H9 (cell line): ENCODE measurements around the gene MAPK8. TPM values are rescaled to one million over a fixed set of nuclear protein-coding genes. Genes with fewer than 3 reads are reported as not detected.

Experiments used
- DNase-seq: peaks from one replicate; pipeline ENCODE4 v3.0.0-alpha.2; 2017
- H2AFZ ChIP-seq: one replicate; pipeline ENCODE4 v1.6.1; 2013; ENCODE audit warnings: mild to moderate bottlenecking, low read length, control low read depth, moderate library complexity
- H2AK5ac ChIP-seq: 2 replicates; pipeline ENCODE4 v1.6.1; 2013; ENCODE audit warnings: low read length, control low read depth, mixed read lengths; ENCODE audit not compliant: insufficient read length
- H2BK120ac ChIP-seq: one replicate; pipeline ENCODE4 v1.6.1; 2013; ENCODE audit warnings: low read depth, mild to moderate bottlenecking, low read length, control low read depth, inconsistent platforms; ENCODE audit not compliant: poor library complexity, severe bottlenecking
- H2BK12ac ChIP-seq: 2 replicates; pipeline ENCODE4 v1.6.1; 2013; ENCODE audit warnings: low read length, control low read depth, mixed read lengths, low read depth; ENCODE audit not compliant: insufficient read length
- H2BK15ac ChIP-seq: 2 replicates; pipeline ENCODE4 v1.6.1; 2013; ENCODE audit warnings: low read depth, low read length, control low read depth
- H2BK20ac ChIP-seq: one replicate; pipeline ENCODE4 v1.6.1; 2013; ENCODE audit warnings: low read depth, mild to moderate bottlenecking, low read length, control low read depth, inconsistent platforms; ENCODE audit not compliant: poor library complexity, severe bottlenecking
- H2BK5ac ChIP-seq: 2 replicates; pipeline ENCODE4 v1.6.1; 2013; ENCODE audit warnings: low read length, control low read depth, mixed read lengths; ENCODE audit not compliant: insufficient read length
- H3K14ac ChIP-seq: 2 replicates; pipeline ENCODE4 v1.6.1; 2013; ENCODE audit warnings: low read length, control low read depth; ENCODE audit not compliant: insufficient read depth
- H3K18ac ChIP-seq: 2 replicates; pipeline ENCODE4 v1.6.1; 2013; ENCODE audit warnings: low read depth, mild to moderate bottlenecking, mixed read lengths, low read length, control low read depth; ENCODE audit not compliant: insufficient read length
- H3K23ac ChIP-seq: 2 replicates; pipeline ENCODE4 v1.6.1; 2013; ENCODE audit warnings: low read length, control low read depth, mixed read lengths, low read depth; ENCODE audit not compliant: insufficient read length
- H3K23me2 ChIP-seq: 2 replicates; pipeline ENCODE4 v1.6.1; 2013; ENCODE audit warnings: low read depth, mild to moderate bottlenecking, mixed read lengths, low read length, control low read depth; ENCODE audit not compliant: insufficient read length, poor library complexity, severe bottlenecking
- H3K27ac ChIP-seq: 2 replicates; pipeline ENCODE4 v1.5.1; 2013; ENCODE audit warnings: low read length, control low read depth, mixed read lengths, low read depth; ENCODE audit not compliant: insufficient read length
- H3K27me3 ChIP-seq: 2 replicates; pipeline ENCODE4 v1.6.1; 2013; ENCODE audit warnings: low read length, control low read depth, inconsistent platforms; ENCODE audit not compliant: insufficient read depth
- H3K4ac ChIP-seq: 2 replicates; pipeline ENCODE4 v1.6.1; 2013; ENCODE audit warnings: low read depth, mild to moderate bottlenecking, control low read depth, inconsistent platforms, low read length, moderate library complexity
- H3K4me1 ChIP-seq: 2 replicates; pipeline ENCODE4 v1.6.1; 2013; ENCODE audit warnings: low read length, control low read depth, inconsistent platforms; ENCODE audit not compliant: insufficient read depth
- H3K4me2 ChIP-seq: 2 replicates; pipeline ENCODE4 v1.6.1; 2013; ENCODE audit warnings: low read length, control low read depth, mixed read lengths; ENCODE audit not compliant: insufficient read length, insufficient read depth
- H3K56ac ChIP-seq: 2 replicates; pipeline ENCODE4 v1.6.1; 2013; ENCODE audit warnings: low read depth, mild to moderate bottlenecking, mixed read lengths, low read length, control low read depth; ENCODE audit not compliant: insufficient read length
- H3K79me1 ChIP-seq: 2 replicates; pipeline ENCODE4 v1.6.1; 2013; ENCODE audit warnings: low read depth, mild to moderate bottlenecking, moderate library complexity, low read length, control low read depth, inconsistent platforms; ENCODE audit not compliant: insufficient read depth, poor library complexity, severe bottlenecking
- H3K79me2 ChIP-seq: 2 replicates; pipeline ENCODE4 v1.6.1; 2013; ENCODE audit warnings: low read length, control low read depth, inconsistent platforms; ENCODE audit not compliant: insufficient read depth
- H3K9ac ChIP-seq: 2 replicates; pipeline ENCODE4 v1.6.1; 2013; ENCODE audit warnings: low read length, control low read depth, mixed read lengths; ENCODE audit not compliant: insufficient read length; ENCODE audit errors: extremely low read depth
- H3K9me3 ChIP-seq: one replicate; pipeline ENCODE4 v1.6.1; 2013; ENCODE audit warnings: low read depth, low read length, inconsistent platforms; ENCODE audit not compliant: control insufficient read depth
- H3T11ph ChIP-seq: one replicate; pipeline ENCODE4 v1.6.1; 2013; ENCODE audit warnings: mild to moderate bottlenecking, low read length, control low read depth, inconsistent platforms
- H4K20me1 ChIP-seq: one replicate; pipeline ENCODE4 v1.6.1; 2013; ENCODE audit not compliant: control insufficient read depth, insufficient read length, insufficient read depth
- H4K5ac ChIP-seq: 2 replicates; pipeline ENCODE4 v1.6.1; 2013; ENCODE audit warnings: low read depth, mild to moderate bottlenecking, mixed read lengths, low read length, control low read depth; ENCODE audit not compliant: insufficient read length
- H4K8ac ChIP-seq: replicated peaks from 2 replicates; pipeline ENCODE4 v1.6.1; 2013; ENCODE audit warnings: low read length, control low read depth, mixed read lengths, low read depth; ENCODE audit not compliant: insufficient read length
- H4K91ac ChIP-seq: 2 replicates; pipeline ENCODE4 v1.6.1; 2013; ENCODE audit warnings: low read depth, mild to moderate bottlenecking, moderate library complexity, mixed read lengths, low read length, control low read depth; ENCODE audit not compliant: insufficient read length
- H3K27ac Mint-ChIP-seq, 3 experiments: 2 replicates in 2 of 3; 3 replicates in 1 of 3; pipeline ENCODE4 v1.8.0; 2020 to 2021; ENCODE audit warnings: mixed read lengths in 3 of 3, mild to moderate bottlenecking in 1 of 3, moderate library complexity in 1 of 3
- H3K27me3 Mint-ChIP-seq: 2 replicates; pipeline ENCODE4 v1.8.0; 2021; ENCODE audit warnings: low read depth, mild to moderate bottlenecking, moderate library complexity, mixed read lengths
- H3K36me3 Mint-ChIP-seq, 3 experiments: 2 replicates in 2 of 3; 3 replicates in 1 of 3; pipeline ENCODE4 v1.8.0; 2020 to 2021; ENCODE audit warnings: low read depth in 3 of 3, mixed read lengths in 3 of 3; ENCODE audit not compliant: insufficient read depth in 1 of 3
- H3K4me1 Mint-ChIP-seq, 2 experiments: 2 replicates each; pipeline ENCODE4 v1.8.0; 2020; ENCODE audit warnings: mixed read lengths in 2 of 2
- H3K4me3 Mint-ChIP-seq, 2 experiments: 2 replicates in 1 of 2; 3 replicates in 1 of 2; pipeline ENCODE4 v1.8.0; 2020 to 2021; ENCODE audit warnings: mild to moderate bottlenecking in 2 of 2, mixed read lengths in 2 of 2, moderate library complexity in 1 of 2
- H3K9me3 Mint-ChIP-seq, 2 experiments: 2 replicates in 1 of 2; 3 replicates in 1 of 2; pipeline ENCODE4 v1.8.0; 2020; ENCODE audit warnings: mild to moderate bottlenecking in 2 of 2, mixed read lengths in 2 of 2, moderate library complexity in 1 of 2
- WGBS: extraction: QIAGEN DNeasy Blood & Tissue Kit; methylation state at CpG from one replicate; pipeline ENCODE4 v1.1.7; 2013; ENCODE audit warnings: missing lambda C conversion rate, low lambda C conversion rate, mixed read lengths; ENCODE audit not compliant: insufficient read length; ENCODE audit errors: extremely low coverage; 5-methylcytosine and 5-hydroxymethylcytosine counted together
- total RNA-seq: library from RNA; stranded (reverse); gene quantifications from 2 replicates; pipeline ENCODE4 v1.2.1, GENCODE V29; 2021
- TF ChIP-seq, protein P1 (sequence below): fragments of 200-600 bp; sonication (generic); conservative IDR thresholded peaks from 3 replicates; pipeline ENCODE4 v1.8.0; 2021; ENCODE audit warnings: antibody characterized with exemption, mild to moderate bottlenecking

MAPK8 gene
- total RNA-seq, 1 experiment from 2014 or later = 52.0 TPM

DNA sequence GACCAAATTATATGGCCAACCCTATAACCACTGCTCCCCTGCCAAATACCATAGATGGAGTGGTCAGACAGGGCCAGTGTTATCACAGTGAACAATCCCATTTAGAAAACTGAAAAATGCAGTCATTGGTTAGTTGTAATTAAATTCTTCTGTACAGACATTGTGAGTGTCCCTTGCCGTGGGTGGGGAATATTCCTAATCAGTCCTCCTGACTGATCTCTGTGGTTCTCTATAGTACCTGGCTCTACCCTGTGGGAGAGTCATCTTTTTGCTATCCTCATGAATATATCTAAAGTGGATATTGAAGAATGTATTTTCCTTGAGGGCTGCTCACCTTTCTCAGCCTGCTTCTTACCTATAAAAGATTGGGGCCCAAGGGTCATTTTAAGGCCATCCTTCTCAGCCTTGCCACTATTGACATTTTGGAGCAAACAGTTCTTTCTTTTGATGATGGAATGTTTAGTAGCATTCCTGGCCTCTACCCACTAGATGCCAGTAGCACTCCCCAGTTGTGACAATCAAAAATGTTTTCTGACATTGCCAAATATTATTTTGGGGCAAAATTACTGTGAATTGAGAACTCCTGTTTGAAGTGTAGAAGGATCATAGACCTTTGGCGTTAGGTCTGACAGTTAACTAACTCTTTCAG, 110.2 kb downstream of the MAPK8 start:
- H2AK5ac ChIP-seq = no peak overlapping the region
- peaks cover 15 to 19% (median 17%) of the 10 kb centered on the region in 3 experiments for H3K36me3 Mint-ChIP-seq
- H3K56ac ChIP-seq = no peak overlapping the region
- no peak overlapping the region for H4K8ac ChIP-seq
- no peak overlapping the region for H3K4me3 Mint-ChIP-seq
- TF ChIP-seq, protein P1, sequence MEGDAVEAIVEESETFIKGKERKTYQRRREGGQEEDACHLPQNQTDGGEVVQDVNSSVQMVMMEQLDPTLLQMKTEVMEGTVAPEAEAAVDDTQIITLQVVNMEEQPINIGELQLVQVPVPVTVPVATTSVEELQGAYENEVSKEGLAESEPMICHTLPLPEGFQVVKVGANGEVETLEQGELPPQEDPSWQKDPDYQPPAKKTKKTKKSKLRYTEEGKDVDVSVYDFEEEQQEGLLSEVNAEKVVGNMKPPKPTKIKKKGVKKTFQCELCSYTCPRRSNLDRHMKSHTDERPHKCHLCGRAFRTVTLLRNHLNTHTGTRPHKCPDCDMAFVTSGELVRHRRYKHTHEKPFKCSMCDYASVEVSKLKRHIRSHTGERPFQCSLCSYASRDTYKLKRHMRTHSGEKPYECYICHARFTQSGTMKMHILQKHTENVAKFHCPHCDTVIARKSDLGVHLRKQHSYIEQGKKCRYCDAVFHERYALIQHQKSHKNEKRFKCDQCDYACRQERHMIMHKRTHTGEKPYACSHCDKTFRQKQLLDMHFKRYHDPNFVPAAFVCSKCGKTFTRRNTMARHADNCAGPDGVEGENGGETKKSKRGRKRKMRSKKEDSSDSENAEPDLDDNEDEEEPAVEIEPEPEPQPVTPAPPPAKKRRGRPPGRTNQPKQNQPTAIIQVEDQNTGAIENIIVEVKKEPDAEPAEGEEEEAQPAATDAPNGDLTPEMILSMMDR = no peak
- H2BK20ac ChIP-seq = no peak overlapping the region
- WGBS = no CpG with 5 or more reads among the region's 2 CpGs
- no peaks in the 10 kb centered on the region for H3K23me2 ChIP-seq
- H3K23ac ChIP-seq = no peak overlapping the region
- H3K79me2 ChIP-seq = no peaks in the 10 kb centered on the region
- peaks cover 7 to 20% of the 10 kb centered on the region in 2 experiments for H3K4me1 Mint-ChIP-seq
- no peaks in the 10 kb centered on the region for H3K27me3 Mint-ChIP-seq
- no peak overlapping the region; a peak in 1 of 7 replicates for H3K27ac Mint-ChIP-seq
- H3K4me1 ChIP-seq = no peaks in the 10 kb centered on the region
- no peak overlapping the region for H3T11ph ChIP-seq
- peaks cover 11 to 12% of the 10 kb centered on the region in 2 experiments for H3K9me3 Mint-ChIP-seq
- no peak overlapping the region for H2BK5ac ChIP-seq
- H3K4ac ChIP-seq = no peak overlapping the region
- no peak overlapping the region for H2BK12ac ChIP-seq
- H4K5ac ChIP-seq = no peak overlapping the region
- H3K9me3 ChIP-seq = no peaks in the 10 kb centered on the region
- no peaks in the 10 kb centered on the region for H3K79me1 ChIP-seq
- no peak overlapping the region for H3K14ac ChIP-seq
- no peaks in the 10 kb centered on the region for H4K20me1 ChIP-seq
- no peak overlapping the region for H2BK15ac ChIP-seq
- no peak overlapping the region for H4K91ac ChIP-seq
- H3K9ac ChIP-seq = no peak overlapping the region
- H3K27me3 ChIP-seq = no peaks in the 10 kb centered on the region
- H3K4me2 ChIP-seq = no peak overlapping the region
- H3K18ac ChIP-seq = no peak overlapping the region
- no peak overlapping the region for H3K27ac ChIP-seq
- no peak overlapping the region for H2AFZ ChIP-seq
- H2BK120ac ChIP-seq = no peak overlapping the region
- no peak for DNase-seq
